ENCODE data around the gene TRIM34. TPM values are rescaled to one million over a fixed set of nuclear protein-coding genes. Genes with fewer than 3 reads are reported as not detected.

The TRIM34 gene
- total and polyA plus RNA-seq, 2 of the 4 experiments (the other 2 are of a cell fraction), result 6.1 to 8.6 TPM

GRCh38 chr11:5624489-5625279 is at the start of gene TRIM34 (continued):
- TF ChIP-seq CTCF (conservative IDR thresholded peaks at IDR 0.05; ENCODE audit: low read depth, low read length) (no peak), MXI1 (IDR thresholded peaks at IDR 0.05; ENCODE audit: borderline replicate concordance, low read depth, low read length) (no peak)

GRCh38 chr11:5575152-5575551 is 49.6 kb upstream of the TRIM34 start:
- Histone ChIP-seq H3K27me3 (ENCODE audit: control insufficient read depth, insufficient read depth, low read length) (peaks cover 2% of the 10 kb centered on the region; the same call in 1 of the 2 replicates), H3K56ac (ENCODE audit: extremely low read depth, insufficient read depth, low read length) (no peak overlapping the region), H2BK5ac (ENCODE audit: low read depth, low read length, poor library complexity, severe bottlenecking) (no peak overlapping the region), H4K5ac (ENCODE audit: low read depth, low read length) (no peak overlapping the region), H3K23ac (ENCODE audit: low read depth, low read length) (no peak overlapping the region), H2BK120ac (ENCODE audit: low read depth, low read length) (no peak overlapping the region), H3K79me1 (ENCODE audit: low read depth in 1 of 2, low read length in 2 of 2) (no peaks in the 10 kb centered on the region), H3K9me1 (ENCODE audit: insufficient read depth, low read length) (no peaks in the 10 kb centered on the region), H3K9ac (ENCODE audit: low read depth, low read length) (no peak overlapping the region), H3K4me3 (ENCODE audit: insufficient read depth, low read depth, low read length) (no peak overlapping the region), H3K4me1 (ENCODE audit: control insufficient read depth, insufficient read depth, low read length) (no peaks in the 10 kb centered on the region), H4K8ac (ENCODE audit: low read depth in 2 of 2, low read length in 2 of 2) (no peak overlapping the region), H4K20me1 (ENCODE audit: insufficient read depth, low read length) (no peaks in the 10 kb centered on the region), H3K36me3 (ENCODE audit: control insufficient read depth, insufficient read depth, low read length) (no peaks in the 10 kb centered on the region), H3K18ac (ENCODE audit: low read depth, low read length) (no peak overlapping the region), H3K4ac (ENCODE audit: low read depth, low read length) (no peak overlapping the region), H2BK20ac (ENCODE audit: low read depth, low read length) (no peak overlapping the region), H3K9me3 (ENCODE audit: control insufficient read depth, insufficient read depth, low read length) (no peaks in the 10 kb centered on the region), H2AK5ac (ENCODE audit: low read depth, low read length) (no peak overlapping the region), H2AFZ (replicated peaks; ENCODE audit: low read length, poor library complexity) (no peak overlapping the region), H3K27ac (ENCODE audit: insufficient read depth, low read length) (no peak overlapping the region), H4K91ac (ENCODE audit: insufficient read depth, low read depth, low read length) (no peak overlapping the region), H2BK15ac (ENCODE audit: low read depth, low read length) (no peak overlapping the region), H2AK9ac (replicated peaks; ENCODE audit: low read depth, low read length, poor library complexity) (no peak overlapping the region), H3K14ac (replicated peaks; ENCODE audit: low read depth, low read length) (no peak overlapping the region), H3K4me2 (ENCODE audit: low read depth, low read length) (no peak overlapping the region)
- CTCF ChIA-PET, result no interaction called here
- no TSS peak for BruUV-seq (replicated peaks)
- in situ Hi-C loops (cut with MboI; ENCODE audit: low sequenced_read_pairs), result no loop called here
- dilution Hi-C loops (cut with HindIII; ENCODE audit: low sequenced_read_pairs, unreplicated experiment), result no loop called here
- ATAC-seq (ENCODE audit: low read depth) (no peak), DNase-seq (no peak)
- WGBS, 2 experiments (ENCODE audit: extremely low coverage in 2 of 2, insufficient read length in 1 of 2), result 40% methylated on average over 1 of the region's 4 CpGs; no CpG with 5 or more reads in 1 of the 2 experiments
- POLR2A ChIA-PET (ENCODE audit: unreplicated experiment), result no interaction called here
- TF ChIP-seq USF2 (IDR thresholded peaks at IDR 0.05; ENCODE audit: low read depth, low read length) (no peak), POLR2A (IDR thresholded peaks at IDR 0.05; ENCODE audit: low read depth, low read length) (no peak), BHLHE40 (IDR thresholded peaks at IDR 0.05; ENCODE audit: low read depth, low read length) (no peak), MAFK (IDR thresholded peaks at IDR 0.05; ENCODE audit: low read depth, low read length) (no peak), CHD1 (IDR thresholded peaks at IDR 0.05; ENCODE audit: low read depth, low read length) (no peak), MXI1 (IDR thresholded peaks at IDR 0.05; ENCODE audit: borderline replicate concordance, low read depth, low read length) (no peak), RCOR1 (IDR thresholded peaks at IDR 0.05; ENCODE audit: insufficient replicate concordance, low read length) (no peak), SMC3 (IDR thresholded peaks at IDR 0.05; ENCODE audit: low read depth, low read length) (no peak), CEBPB (IDR thresholded peaks at IDR 0.05; ENCODE audit: low read depth, low read length) (no peak), FOS (IDR thresholded peaks at IDR 0.05; ENCODE audit: low read depth, low read length) (no peak)
- intact Hi-C loops (cut with micrococcal nuclease), result no loop called here
